Stimulated activated CD8-positive, alpha-beta memory T cell treated with anti-CD3 and anti-CD28 coated beads, Interleukin-4, amount 100 ng/mL, for 48 hours (primary cell): ENCODE data around the gene FHAD1.
A peak's percentile ranks its signal among the peaks of the same experiment; 100 is the strongest.

Experiments used
- DNase-seq: peaks from one replicate; pipeline ENCODE4 v3.0.0-alpha.2; 2020

FHAD1 gene

GRCh38 chr1:15249081-15249480, 2.1 kb downstream of the FHAD1 start:
- peak; percentile 75 for DNase-seq

- no peak for DNase-seq
Observed at GRCh38 chr1:15251857-15252835, 5.1 kb downstream of the FHAD1 start.

GRCh38 chr1:15254559-15254958, 7.5 kb downstream of the FHAD1 start:
- DNase-seq: no peak

GRCh38 chr1:15255582-15256149, 8.6 kb downstream of the FHAD1 start:
- DNase-seq: no peak

GRCh38 chr1:15256584-15256983, 9.6 kb downstream of the FHAD1 start:
- DNase-seq: no peak

- no peak for DNase-seq
Observed at GRCh38 chr1:15257309-15257708, 10.3 kb downstream of the FHAD1 start.

GRCh38 chr1:15258833-15259621, 12.0 kb downstream of the FHAD1 start:
- no peak for DNase-seq

- no peak for DNase-seq
Observed at GRCh38 chr1:15259622-15260007, 12.6 kb downstream of the FHAD1 start.

- no peak for DNase-seq
Observed at GRCh38 chr1:15260418-15261154, 13.6 kb downstream of the FHAD1 start.

- peak; percentile 51 for DNase-seq
Observed at GRCh38 chr1:15261155-15262002, 14.4 kb downstream of the FHAD1 start.

GRCh38 chr1:15262003-15262377, 15.0 kb downstream of the FHAD1 start:
- DNase-seq: no peak

GRCh38 chr1:15262706-15263105, 15.7 kb downstream of the FHAD1 start:
- DNase-seq: no peak

GRCh38 chr1:15264769-15265168, 17.7 kb downstream of the FHAD1 start:
- DNase-seq: no peak

GRCh38 chr1:15271196-15271595, 24.2 kb downstream of the FHAD1 start:
- DNase-seq: no peak

GRCh38 chr1:15272009-15272781, 25.2 kb downstream of the FHAD1 start:
- DNase-seq: peak; percentile 48

- DNase-seq: no peak
Observed at GRCh38 chr1:15272782-15273127, 25.7 kb downstream of the FHAD1 start.

GRCh38 chr1:15273274-15273673, 26.3 kb downstream of the FHAD1 start:
- DNase-seq: no peak

GRCh38 chr1:15275921-15276683, 29.1 kb downstream of the FHAD1 start:
- no peak for DNase-seq

- DNase-seq: no peak
Observed at GRCh38 chr1:15276691-15277446, 29.8 kb downstream of the FHAD1 start.

- no peak for DNase-seq
Observed at GRCh38 chr1:15277447-15277838, 30.4 kb downstream of the FHAD1 start.
